Natural killer cell treated with Interleukin-12 subunit alpha and Interleukin-12 subunit beta and Interleukin-15 and Interleukin-18, amount 100 ng/mL, for 72 hours (primary cell): Measurements from ENCODE around the gene DTX3L. TPM values are rescaled to one million over a fixed set of nuclear protein-coding genes. Genes with fewer than 3 reads are reported as not detected.

Experiments used
- total RNA-seq, 2 donors: library from RNA; stranded (reverse); gene quantifications; one replicate each; pipeline ENCODE4 v1.2.3, GENCODE V29; 2022

The DTX3L gene
- total RNA-seq, 2 donors from 2014 or later, result 56.4 to 110 TPM

Other genes starting within 250 kb of the DTX3L start
- not detected for gene CSTA, start 239.1 kb upstream of the DTX3L start, total RNA-seq
- 10 to 100 TPM; 48.2 to 59.0 TPM for gene MIX23, start 181.1 kb upstream of the DTX3L start, total RNA-seq
- 10 to 100 TPM; 37.3 to 53.4 TPM for gene FAM162A, start 180.2 kb upstream of the DTX3L start, total RNA-seq
- gene WDR5B, start 148.3 kb upstream of the DTX3L start, total RNA-seq, result 1 to 10 TPM; 4.4 to 5.8 TPM
- gene KPNA1, start 49.4 kb upstream of the DTX3L start, total RNA-seq, result 10 to 100 TPM; 55.9 to 64.7 TPM
- 10 to 100 TPM; 45.5 to 61.7 TPM for gene PARP9, start within 50 bp of the DTX3L start, total RNA-seq
- gene PARP15, start 13.3 kb downstream of the DTX3L start, total RNA-seq, result 10 to 100 TPM; 49.6 to 72.9 TPM
- gene PARP14, start 116.5 kb downstream of the DTX3L start, total RNA-seq, result 100 to 1,000 TPM; 142 to 143 TPM
- gene HSPBAP1, start 229.5 kb downstream of the DTX3L start, total RNA-seq, result 1 to 10 TPM; 6.2 to 6.4 TPM
- gene SLC49A4, start 230.7 kb downstream of the DTX3L start, total RNA-seq, result 1 to 10 TPM; 1.8 to 2.7 TPM